ENCODE results near the gene SPATS2. TPM values are rescaled to one million over a fixed set of nuclear protein-coding genes. Genes with fewer than 3 reads are reported as not detected.
"Not testable (repeated sequence)": the region's sequence is repeated elsewhere in the genome, so short reads cannot be mapped to it uniquely, and the experiment has no call there.

Gene SPATS2
- total RNA-seq, 2 experiments from 2014 or later, result 6.1 to 6.4 TPM

DNA sequence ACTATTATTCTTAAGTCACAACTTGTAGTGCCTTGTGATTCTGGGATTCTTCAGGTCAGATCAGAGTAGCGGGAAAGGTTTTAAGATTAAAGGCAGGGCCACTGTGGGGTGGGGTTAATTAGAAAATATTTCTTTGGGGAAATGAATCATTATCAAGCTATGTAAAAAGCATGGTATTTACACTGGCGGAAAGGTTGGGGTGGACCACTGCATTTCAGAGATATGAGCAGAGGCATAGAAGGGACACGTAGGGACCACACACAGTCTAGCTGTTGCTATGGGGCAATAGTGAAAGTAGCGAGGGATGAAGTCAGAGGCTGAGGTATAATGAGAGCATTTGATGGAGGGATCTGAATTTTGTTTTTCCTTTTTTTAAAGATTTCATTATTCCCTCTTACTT lies 139.9 kb downstream of the SPATS2 start:
- H3K4me1 Mint-ChIP-seq (ENCODE audit: low read depth), result peaks cover 8% of the 10 kb centered on the region
- peaks cover under 1% of the 10 kb centered on the region for H3K36me3 Mint-ChIP-seq (ENCODE audit: low read depth)
- peaks cover 3% of the 10 kb centered on the region for H3K4me1 ChIP-seq (ENCODE audit: insufficient read depth, low read length)
- H3K27ac ChIP-seq (ENCODE audit: low read depth in 1 of 2, low read length in 2 of 2), result no peak overlapping the region
- no peak overlapping the region for H3K27ac Mint-ChIP-seq
- no peaks in the 10 kb centered on the region for H3K9me3 ChIP-seq (ENCODE audit: control insufficient read depth in 1 of 2, insufficient read depth in 1 of 2, low read length in 2 of 2)
- H3K4me3 Mint-ChIP-seq, result no peak overlapping the region
- H3K36me3 ChIP-seq (ENCODE audit: insufficient read depth, low read length), result no peaks in the 10 kb centered on the region
- ChIA-PET CTCF (no interaction called here), POLR2A (no interaction called here)
- no peaks in the 10 kb centered on the region for H3K9me3 Mint-ChIP-seq
- TF ChIP-seq, protein P1, sequence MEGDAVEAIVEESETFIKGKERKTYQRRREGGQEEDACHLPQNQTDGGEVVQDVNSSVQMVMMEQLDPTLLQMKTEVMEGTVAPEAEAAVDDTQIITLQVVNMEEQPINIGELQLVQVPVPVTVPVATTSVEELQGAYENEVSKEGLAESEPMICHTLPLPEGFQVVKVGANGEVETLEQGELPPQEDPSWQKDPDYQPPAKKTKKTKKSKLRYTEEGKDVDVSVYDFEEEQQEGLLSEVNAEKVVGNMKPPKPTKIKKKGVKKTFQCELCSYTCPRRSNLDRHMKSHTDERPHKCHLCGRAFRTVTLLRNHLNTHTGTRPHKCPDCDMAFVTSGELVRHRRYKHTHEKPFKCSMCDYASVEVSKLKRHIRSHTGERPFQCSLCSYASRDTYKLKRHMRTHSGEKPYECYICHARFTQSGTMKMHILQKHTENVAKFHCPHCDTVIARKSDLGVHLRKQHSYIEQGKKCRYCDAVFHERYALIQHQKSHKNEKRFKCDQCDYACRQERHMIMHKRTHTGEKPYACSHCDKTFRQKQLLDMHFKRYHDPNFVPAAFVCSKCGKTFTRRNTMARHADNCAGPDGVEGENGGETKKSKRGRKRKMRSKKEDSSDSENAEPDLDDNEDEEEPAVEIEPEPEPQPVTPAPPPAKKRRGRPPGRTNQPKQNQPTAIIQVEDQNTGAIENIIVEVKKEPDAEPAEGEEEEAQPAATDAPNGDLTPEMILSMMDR (IDR thresholded peaks at IDR 0.05), result no peak
- intact Hi-C loops (cut with DNase I, micrococcal nuclease), result no loop called here
- H3K4me3 ChIP-seq (ENCODE audit: low read length), result no peak overlapping the region
- no peaks in the 10 kb centered on the region for H3K27me3 ChIP-seq (ENCODE audit: control insufficient read depth in 1 of 2, insufficient read depth in 2 of 2, low read length in 2 of 2)
- no peaks in the 10 kb centered on the region for H3K27me3 Mint-ChIP-seq
- DNase-seq, result no peak
- ATAC-seq (ENCODE audit: poor library complexity), result no peak

DNA sequence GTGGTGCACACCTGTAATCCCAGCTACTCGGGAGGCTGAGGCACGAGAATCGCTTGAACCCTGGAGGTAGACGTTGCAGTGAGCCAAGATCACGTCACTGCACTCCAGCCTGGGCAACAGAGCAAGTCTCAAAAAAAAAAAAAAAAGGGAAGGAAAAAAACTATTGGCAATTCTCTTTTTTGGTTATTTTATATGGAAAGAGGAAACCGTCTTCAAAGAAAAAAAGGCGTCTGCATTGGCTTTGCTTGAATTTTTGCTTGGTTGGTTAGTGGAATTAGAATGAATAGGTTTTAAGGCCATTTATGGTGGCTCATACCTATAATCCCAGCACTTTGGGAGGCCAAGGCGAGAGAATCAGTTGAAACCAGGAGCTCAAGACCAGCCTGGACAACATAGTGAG lies 142.4 kb downstream of the SPATS2 start:
- H3K9me3 ChIP-seq (ENCODE audit: control insufficient read depth in 1 of 2, insufficient read depth in 1 of 2, low read length in 2 of 2); CTCF ChIA-PET: not testable (repeated sequence)
- POLR2A ChIA-PET, result interaction anchor here (1.1 kb wide), 1 partner anchor 162 kb away, joined by 4 read pairs; no protein-coding TSS in a partner anchor

DNA sequence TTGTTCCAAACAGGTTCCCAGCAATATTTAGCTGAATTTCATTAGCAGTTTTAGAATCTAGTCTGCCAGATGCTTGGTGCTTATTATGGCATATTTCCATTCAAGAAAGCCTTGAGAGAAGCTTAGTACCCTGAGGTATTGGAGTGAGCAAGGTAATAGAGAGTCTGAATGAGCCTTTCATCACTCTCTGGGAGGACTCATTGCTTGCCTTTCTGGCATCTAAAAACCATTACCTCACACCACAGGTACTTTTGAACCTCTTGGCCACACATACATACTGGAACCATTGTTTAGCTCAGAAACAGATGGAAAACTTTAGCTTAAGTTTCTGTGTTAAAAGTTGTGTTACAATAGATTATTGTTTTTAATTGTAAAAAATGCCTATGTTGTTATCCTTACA lies 144.1 kb downstream of the SPATS2 start:
- no peaks in the 10 kb centered on the region for H3K9me3 ChIP-seq (ENCODE audit: control insufficient read depth in 1 of 2, insufficient read depth in 1 of 2, low read length in 2 of 2)
- no peak overlapping the region for H3K4me3 Mint-ChIP-seq
- H3K4me1 Mint-ChIP-seq (ENCODE audit: low read depth), result no peaks in the 10 kb centered on the region
- H3K27ac ChIP-seq (ENCODE audit: low read depth in 1 of 2, low read length in 2 of 2), result no peak overlapping the region
- H3K36me3 ChIP-seq (ENCODE audit: insufficient read depth, low read length), result no peaks in the 10 kb centered on the region
- intact Hi-C loops (cut with DNase I, micrococcal nuclease), result no loop called here
- DNase-seq, result no peak
- no peaks in the 10 kb centered on the region for H3K9me3 Mint-ChIP-seq
- no peaks in the 10 kb centered on the region for H3K4me1 ChIP-seq (ENCODE audit: insufficient read depth, low read length)
- ChIA-PET CTCF (interaction anchor here (0.9 to 5.3 kb wide), 4 partner anchors 10 to 153 kb away, joined by 3 to 85 read pairs (median 3); no protein-coding TSS in a partner anchor), POLR2A (interaction anchor here (1.4 kb wide), 1 partner anchor 145 kb away, joined by 4 read pairs; no protein-coding TSS in a partner anchor)
- H3K27ac Mint-ChIP-seq, result no peak overlapping the region
- H3K27me3 ChIP-seq (ENCODE audit: control insufficient read depth in 1 of 2, insufficient read depth in 2 of 2, low read length in 2 of 2), result no peaks in the 10 kb centered on the region
- no peaks in the 10 kb centered on the region for H3K36me3 Mint-ChIP-seq (ENCODE audit: low read depth)
- ATAC-seq (ENCODE audit: poor library complexity), result no peak
- H3K27me3 Mint-ChIP-seq, result no peaks in the 10 kb centered on the region
- TF ChIP-seq, protein P1 (IDR thresholded peaks at IDR 0.05), result no peak
- H3K4me3 ChIP-seq (ENCODE audit: low read length), result no peak overlapping the region

More for the DNA sequence above, 142.4 kb downstream of the SPATS2 start:
- H3K27ac ChIP-seq (ENCODE audit: low read depth in 1 of 2, low read length in 2 of 2); H3K27me3 ChIP-seq (ENCODE audit: control insufficient read depth in 1 of 2, insufficient read depth in 2 of 2, low read length in 2 of 2); H3K27ac Mint-ChIP-seq; DNase-seq; H3K4me3 ChIP-seq (ENCODE audit: low read length); H3K4me3 Mint-ChIP-seq; H3K4me1 ChIP-seq (ENCODE audit: insufficient read depth, low read length); H3K4me1 Mint-ChIP-seq (ENCODE audit: low read depth); intact Hi-C loops (cut with DNase I, micrococcal nuclease); H3K9me3 Mint-ChIP-seq; H3K36me3 Mint-ChIP-seq (ENCODE audit: low read depth); ATAC-seq (ENCODE audit: poor library complexity); H3K36me3 ChIP-seq (ENCODE audit: insufficient read depth, low read length); H3K27me3 Mint-ChIP-seq: not testable (repeated sequence)

DNA sequence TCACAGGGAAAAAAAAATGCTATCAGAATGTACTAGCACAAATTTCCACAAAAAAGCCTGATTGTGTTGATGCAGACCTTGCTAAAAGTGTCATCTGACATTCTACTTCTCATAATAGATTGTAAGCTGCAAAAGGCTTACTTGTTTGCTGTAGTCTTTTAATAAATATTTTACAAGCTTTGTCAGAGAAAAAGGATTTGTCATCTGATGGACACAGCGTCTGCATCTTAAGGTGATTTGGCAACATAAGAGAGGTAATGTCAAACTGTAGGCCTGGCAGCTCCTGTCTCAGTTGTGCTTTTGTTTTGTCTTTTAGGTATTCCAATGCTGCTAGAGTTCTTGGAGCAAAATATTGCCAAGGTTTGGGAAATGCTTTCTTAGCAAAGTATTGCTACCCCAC lies 145.3 kb downstream of the SPATS2 start:
- H3K4me3 Mint-ChIP-seq, result no peak overlapping the region
- H3K27me3 ChIP-seq (ENCODE audit: control insufficient read depth in 1 of 2, insufficient read depth in 2 of 2, low read length in 2 of 2), result no peaks in the 10 kb centered on the region
- H3K36me3 Mint-ChIP-seq (ENCODE audit: low read depth), result no peaks in the 10 kb centered on the region
- H3K4me1 ChIP-seq (ENCODE audit: insufficient read depth, low read length), result no peaks in the 10 kb centered on the region
- TF ChIP-seq, protein P1 (IDR thresholded peaks at IDR 0.05), result no peak
- CTCF ChIA-PET, result interaction anchor here (2.1 to 5.3 kb wide), 3 partner anchors 14 to 181 kb away, joined by 9 to 85 read pairs (median 11); no protein-coding TSS in a partner anchor
- intact Hi-C loops (cut with DNase I, micrococcal nuclease), result no loop called here
- ATAC-seq (ENCODE audit: poor library complexity) (no peak), DNase-seq (no peak)
- H3K27ac Mint-ChIP-seq, result no peak overlapping the region
- no peaks in the 10 kb centered on the region for H3K9me3 Mint-ChIP-seq
- no peak overlapping the region for H3K27ac ChIP-seq (ENCODE audit: low read depth in 1 of 2, low read length in 2 of 2)
- no peak overlapping the region for H3K4me3 ChIP-seq (ENCODE audit: low read length)
- POLR2A ChIA-PET, result interaction anchor here (0.9 to 1.4 kb wide), 2 partner anchors 146 to 170 kb away, joined by 3 to 4 read pairs; no protein-coding TSS in a partner anchor
- no peaks in the 10 kb centered on the region for H3K27me3 Mint-ChIP-seq
- no peaks in the 10 kb centered on the region for H3K4me1 Mint-ChIP-seq (ENCODE audit: low read depth)
- no peaks in the 10 kb centered on the region for H3K9me3 ChIP-seq (ENCODE audit: control insufficient read depth in 1 of 2, insufficient read depth in 1 of 2, low read length in 2 of 2)
- no peaks in the 10 kb centered on the region for H3K36me3 ChIP-seq (ENCODE audit: insufficient read depth, low read length)

Measured in CD4-positive, alpha-beta T cell (primary cell).